Measurements from ENCODE around the gene GALNT2. TPM values are rescaled to one million over a fixed set of nuclear protein-coding genes. Genes with fewer than 3 reads are reported as not detected.

The GALNT2 gene
- total and polyA plus RNA-seq, 9 of the 15 experiments (the other 6 are each of a cell fraction or from before 2014, with no cell fraction given): 1.6 to 106 (median 51.9) TPM

DNA sequence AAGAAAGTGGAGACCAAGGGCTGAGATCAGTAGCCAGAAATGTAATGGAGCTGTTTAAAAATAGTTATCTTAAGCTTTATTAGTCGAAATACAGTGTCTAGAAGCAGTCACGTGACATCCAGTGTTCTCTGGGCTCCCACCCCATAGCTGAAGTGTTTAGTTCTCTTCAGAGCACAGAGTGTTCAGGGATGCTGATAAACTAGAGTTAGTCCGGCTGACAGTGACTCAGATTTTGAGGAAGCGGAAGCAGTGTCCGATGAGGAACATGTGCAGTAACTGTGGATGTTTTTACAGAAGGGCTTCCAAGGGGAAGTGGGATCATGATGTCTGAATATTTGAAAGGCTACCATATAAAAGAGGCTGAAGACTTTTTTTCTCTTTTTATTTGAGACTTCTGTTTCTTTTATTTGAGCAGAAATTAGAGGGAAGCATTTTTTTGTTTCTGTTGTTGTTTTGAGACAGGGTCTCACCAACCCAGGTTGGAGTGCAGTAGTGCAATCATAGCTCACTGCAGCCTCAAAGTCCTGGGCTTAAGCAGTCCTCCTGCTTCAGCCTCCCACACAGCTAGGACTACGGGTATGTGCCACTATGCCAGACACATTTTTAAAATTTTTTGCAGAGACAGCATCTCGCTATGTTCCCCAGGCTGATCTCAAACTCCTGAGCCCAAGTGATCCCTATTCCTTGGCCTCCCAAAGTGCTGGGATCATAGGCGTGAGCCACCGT lies 124.2 kb downstream of the GALNT2 start (continued):
- TF ChIP-seq MYC (IDR thresholded peaks at IDR 0.05; ENCODE audit: low read depth, low read length) (peak; percentile 86), MYC (CRISPR knock-in tag; IDR thresholded peaks at IDR 0.05; ENCODE audit: borderline replicate concordance, low read depth) (no peak), FIP1L1 (IDR thresholded peaks at IDR 0.05; ENCODE audit: low read depth, low read length, poor library complexity, severe bottlenecking) (no peak), CBX5 (IDR thresholded peaks at IDR 0.05; ENCODE audit: borderline replicate concordance, low read depth) (no peak), SIRT6 (IDR thresholded peaks at IDR 0.05; ENCODE audit: low read depth, low read length) (no peak), SMARCA4 (IDR thresholded peaks at IDR 0.05) (peak; percentile 61; the same call in 1 of the 2 replicates), TAL1 (IDR thresholded peaks at IDR 0.05) (no peak), REST (IDR thresholded peaks at IDR 0.05; ENCODE audit: borderline replicate concordance) (peak; percentile 56), REST (CRISPR knock-in tag; IDR thresholded peaks at IDR 0.05; ENCODE audit: low read depth) (no peak), CEBPG (CRISPR knock-in tag; IDR thresholded peaks at IDR 0.05) (no peak), CEBPG (tag; conservative IDR thresholded peaks at IDR 0.05 in 1 of 2, IDR thresholded peaks at IDR 0.05 in 1 of 2) (no peak), ELF2 (CRISPR knock-in tag; IDR thresholded peaks at IDR 0.05) (peak; percentile 59; the same call in 1 of the 2 replicates)
- TF ChIP-seq, protein P1, sequence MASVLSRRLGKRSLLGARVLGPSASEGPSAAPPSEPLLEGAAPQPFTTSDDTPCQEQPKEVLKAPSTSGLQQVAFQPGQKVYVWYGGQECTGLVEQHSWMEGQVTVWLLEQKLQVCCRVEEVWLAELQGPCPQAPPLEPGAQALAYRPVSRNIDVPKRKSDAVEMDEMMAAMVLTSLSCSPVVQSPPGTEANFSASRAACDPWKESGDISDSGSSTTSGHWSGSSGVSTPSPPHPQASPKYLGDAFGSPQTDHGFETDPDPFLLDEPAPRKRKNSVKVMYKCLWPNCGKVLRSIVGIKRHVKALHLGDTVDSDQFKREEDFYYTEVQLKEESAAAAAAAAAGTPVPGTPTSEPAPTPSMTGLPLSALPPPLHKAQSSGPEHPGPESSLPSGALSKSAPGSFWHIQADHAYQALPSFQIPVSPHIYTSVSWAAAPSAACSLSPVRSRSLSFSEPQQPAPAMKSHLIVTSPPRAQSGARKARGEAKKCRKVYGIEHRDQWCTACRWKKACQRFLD (CRISPR knock-in tag; IDR thresholded peaks at IDR 0.05): peak; percentile 33; the same call in 1 of the 2 replicates
- TF ChIP-seq, protein P2, sequence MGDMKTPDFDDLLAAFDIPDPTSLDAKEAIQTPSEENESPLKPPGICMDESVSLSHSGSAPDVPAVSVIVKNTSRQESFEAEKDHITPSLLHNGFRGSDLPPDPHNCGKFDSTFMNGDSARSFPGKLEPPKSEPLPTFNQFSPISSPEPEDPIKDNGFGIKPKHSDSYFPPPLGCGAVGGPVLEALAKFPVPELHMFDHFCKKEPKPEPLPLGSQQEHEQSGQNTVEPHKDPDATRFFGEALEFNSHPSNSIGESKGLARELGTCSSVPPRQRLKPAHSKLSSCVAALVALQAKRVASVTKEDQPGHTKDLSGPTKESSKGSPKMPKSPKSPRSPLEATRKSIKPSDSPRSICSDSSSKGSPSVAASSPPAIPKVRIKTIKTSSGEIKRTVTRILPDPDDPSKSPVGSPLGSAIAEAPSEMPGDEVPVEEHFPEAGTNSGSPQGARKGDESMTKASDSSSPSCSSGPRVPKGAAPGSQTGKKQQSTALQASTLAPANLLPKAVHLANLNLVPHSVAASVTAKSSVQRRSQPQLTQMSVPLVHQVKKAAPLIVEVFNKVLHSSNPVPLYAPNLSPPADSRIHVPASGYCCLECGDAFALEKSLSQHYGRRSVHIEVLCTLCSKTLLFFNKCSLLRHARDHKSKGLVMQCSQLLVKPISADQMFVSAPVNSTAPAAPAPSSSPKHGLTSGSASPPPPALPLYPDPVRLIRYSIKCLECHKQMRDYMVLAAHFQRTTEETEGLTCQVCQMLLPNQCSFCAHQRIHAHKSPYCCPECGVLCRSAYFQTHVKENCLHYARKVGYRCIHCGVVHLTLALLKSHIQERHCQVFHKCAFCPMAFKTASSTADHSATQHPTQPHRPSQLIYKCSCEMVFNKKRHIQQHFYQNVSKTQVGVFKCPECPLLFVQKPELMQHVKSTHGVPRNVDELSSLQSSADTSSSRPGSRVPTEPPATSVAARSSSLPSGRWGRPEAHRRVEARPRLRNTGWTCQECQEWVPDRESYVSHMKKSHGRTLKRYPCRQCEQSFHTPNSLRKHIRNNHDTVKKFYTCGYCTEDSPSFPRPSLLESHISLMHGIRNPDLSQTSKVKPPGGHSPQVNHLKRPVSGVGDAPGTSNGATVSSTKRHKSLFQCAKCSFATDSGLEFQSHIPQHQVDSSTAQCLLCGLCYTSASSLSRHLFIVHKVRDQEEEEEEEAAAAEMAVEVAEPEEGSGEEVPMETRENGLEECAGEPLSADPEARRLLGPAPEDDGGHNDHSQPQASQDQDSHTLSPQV (IDR thresholded peaks at IDR 0.05): peak; percentile 74

Measured in K562 (cell line).